Activated T-helper 1 cell treated with Interleukin-2 at 50 U/mL for 16 hours (primary cell): ENCODE results near the gene TCHP.

Experiments
- DNase-seq: peaks from one replicate; pipeline ENCODE4 v3.0.0-alpha.2; 2020; ENCODE audit warnings: low read depth

The TCHP gene

GRCh38 chr12:109963330-109963729, 63.3 kb downstream of the TCHP start:
- DNase-seq: no peak

DNA sequence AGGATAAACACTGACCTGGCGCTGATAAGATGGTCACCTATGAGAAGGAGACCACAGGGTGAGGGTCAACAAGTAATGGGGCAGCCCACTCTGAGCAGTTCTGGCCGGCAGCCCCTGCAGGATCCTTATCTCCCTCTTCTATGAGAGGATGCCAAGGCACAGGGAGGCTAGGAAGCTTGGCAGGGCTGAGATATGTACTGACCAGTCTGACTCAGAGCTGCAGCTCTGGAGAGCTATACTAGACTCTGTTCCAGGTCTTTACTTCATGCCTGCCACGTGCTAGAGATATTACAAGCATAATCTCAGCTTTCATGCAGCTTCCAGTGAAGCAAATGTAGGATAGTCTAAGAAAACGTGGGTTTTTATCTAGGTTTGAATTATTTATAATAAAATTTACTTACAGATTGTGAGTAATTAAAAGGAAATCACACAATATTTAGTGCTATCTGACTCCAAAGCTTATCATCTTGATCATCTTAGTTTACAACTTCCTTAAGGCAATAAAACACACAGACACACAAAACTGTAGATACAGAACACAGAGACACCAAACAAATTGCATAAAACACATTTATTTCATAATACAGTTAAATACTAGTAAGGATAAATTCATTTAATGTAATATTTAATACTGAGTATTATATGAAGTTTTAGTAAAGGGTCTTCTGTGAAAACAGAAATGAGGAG, 63.8 kb downstream of the TCHP start:
- DNase-seq: no peak

DNA sequence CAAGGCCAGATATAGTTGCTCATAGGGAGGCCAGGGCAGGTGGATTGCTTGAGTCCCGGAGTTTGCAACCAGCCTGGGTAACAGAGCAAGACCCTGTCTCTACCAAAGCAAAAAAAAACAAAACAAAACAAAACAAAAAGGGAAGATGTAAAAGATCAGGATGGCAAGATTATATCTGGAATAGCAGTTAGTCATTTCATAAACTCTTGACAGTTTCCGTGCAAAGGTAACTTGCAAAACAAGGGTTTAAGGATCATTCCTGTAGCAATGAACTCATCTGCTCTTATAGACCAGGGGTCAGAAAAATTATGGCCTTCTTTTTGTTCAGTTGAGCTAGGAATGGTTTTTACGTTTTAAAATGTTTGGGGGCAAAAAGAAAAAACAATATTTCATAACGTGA, 66.5 kb downstream of the TCHP start:
- DNase-seq: no peak

DNA sequence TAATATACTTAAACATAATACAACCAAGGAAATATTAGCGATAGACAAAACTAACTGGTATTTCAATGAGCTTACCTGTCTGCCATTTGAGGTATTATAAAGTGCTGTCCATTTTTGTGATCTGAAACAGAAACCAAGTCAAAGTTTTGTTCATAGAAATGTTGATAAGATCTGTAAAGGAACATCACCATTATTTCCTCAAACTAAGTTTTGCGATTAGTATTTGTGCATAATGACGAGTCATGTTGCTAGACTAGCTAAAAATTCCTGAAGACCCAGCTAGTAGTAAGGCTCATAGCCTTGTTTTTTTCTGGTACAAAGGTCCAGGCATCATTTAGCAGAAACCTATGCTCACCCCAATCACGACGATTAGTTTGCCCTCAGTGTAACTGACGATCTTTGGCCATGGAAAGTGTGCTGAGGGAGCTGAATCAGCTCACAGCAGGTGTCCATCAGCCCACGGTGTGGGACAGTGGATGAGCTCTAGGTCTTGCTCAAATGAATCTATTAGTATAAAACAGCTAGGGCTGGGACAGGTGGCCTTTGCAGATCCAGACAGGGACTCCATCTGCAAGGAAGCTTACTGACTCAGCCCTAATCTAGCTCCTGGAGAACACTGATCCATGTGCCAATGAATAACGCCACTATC, 67.4 kb downstream of the TCHP start:
- no peak for DNase-seq
